ENCODE data around the gene CDC73. TPM values are rescaled to one million over a fixed set of nuclear protein-coding genes. Genes with fewer than 3 reads are reported as not detected.

CDC73 gene
- total and polyA plus RNA-seq, 2 donors (not counting 3 experiments of a cell fraction or from before 2014, with no cell fraction given): 9.9 to 55.8 TPM

GRCh38 chr1:193260056-193260745, 138.4 kb downstream of the CDC73 start:
- no peak overlapping the region for H3K9ac ChIP-seq (replicated peaks; ENCODE audit: extremely low read depth, insufficient read depth, low read length)
- H3K27me3 ChIP-seq (ENCODE audit: control insufficient read depth in 2 of 2, insufficient read depth in 2 of 2, low read length in 2 of 2): no peaks in the 10 kb centered on the region
- no peak overlapping the region for H3K4me2 ChIP-seq (ENCODE audit: insufficient read depth, low read length)
- CTCF ChIA-PET: interaction anchor here (1.8 kb wide), 1 partner anchor 9 kb away, joined by 5 read pairs; no protein-coding TSS in a partner anchor
- H3K79me2 ChIP-seq (ENCODE audit: control insufficient read depth, insufficient read depth, low read length): no peaks in the 10 kb centered on the region
- H2AFZ ChIP-seq (ENCODE audit: low read depth, low read length): no peak overlapping the region
- DNase-seq (ENCODE audit: low read depth, low spot score): no peak
- peaks cover 2% of the 10 kb centered on the region for H3K9me1 ChIP-seq (replicated peaks; ENCODE audit: control insufficient read depth, extremely low read depth, insufficient read depth, low read length)
- dilution Hi-C loops (cut with MboI; ENCODE audit: extremely low pct_ligation_motif_present, low sequenced_read_pairs) (no loop called here), intact Hi-C loops (cut with micrococcal nuclease) (no loop called here)
- no peaks in the 10 kb centered on the region for H3K9me3 ChIP-seq (replicated peaks; ENCODE audit: control insufficient read depth, insufficient read depth, low read length)
- no peak for TF ChIP-seq POLR2AphosphoS5 (IDR thresholded peaks at IDR 0.05; ENCODE audit: insufficient read depth, low read depth, low read length)
- TF ChIP-seq MAX (IDR thresholded peaks at IDR 0.05; ENCODE audit: insufficient read depth, insufficient read length): no peak
- no peak for TF ChIP-seq GATA2 (IDR thresholded peaks at IDR 0.05; ENCODE audit: insufficient read depth, insufficient read length, low read depth, low read length)
- no peak for TF ChIP-seq FOS (IDR thresholded peaks at IDR 0.05; ENCODE audit: borderline replicate concordance, insufficient read depth, low read length)
- no peak for TF ChIP-seq MYC (IDR thresholded peaks at IDR 0.05; ENCODE audit: low read depth, low read length)
- TF ChIP-seq EZH2 (IDR thresholded peaks at IDR 0.05; ENCODE audit: borderline replicate concordance, low read depth, low read length, severe bottlenecking): no peak
- TF ChIP-seq POLR2A (IDR thresholded peaks at IDR 0.05; ENCODE audit: low read depth, low read length): no peak
- no peak for TF ChIP-seq JUN (IDR thresholded peaks at IDR 0.05; ENCODE audit: borderline replicate concordance, insufficient read depth, insufficient read length, low read depth)
- no peak for TF ChIP-seq CTCF (IDR thresholded peaks at IDR 0.05; ENCODE audit: extremely low read depth in 1 of 2, insufficient read depth in 1 of 2, low read depth in 1 of 2, low read length in 2 of 2)
- POLR2A ChIA-PET: no interaction called here
- no peaks in the 10 kb centered on the region for H4K20me1 ChIP-seq (replicated peaks; ENCODE audit: control insufficient read depth, extremely low read depth, insufficient read depth, low read length)
- no TSS peak for BruUV-seq (replicated peaks)
- H3K4me3 ChIP-seq (replicated peaks in 1 of 3; ENCODE audit: insufficient read depth in 1 of 3, low read depth in 1 of 3, low read length in 3 of 3): no peak overlapping the region
- no peak for FAIRE-seq
- peaks cover 0 to 2% of the 10 kb centered on the region in 2 experiments for H3K36me3 ChIP-seq (ENCODE audit: control insufficient read depth in 2 of 2, extremely low read depth in 1 of 2, insufficient read depth in 2 of 2, low read length in 2 of 2)
- no peak overlapping the region for H3K27ac ChIP-seq (ENCODE audit: insufficient read depth, low read depth, low read length)
- no peaks in the 10 kb centered on the region for H3K4me1 ChIP-seq (ENCODE audit: control insufficient read depth, extremely low read depth, insufficient read depth, low read length)
